Subcutaneous abdominal adipose tissue (tissue), 5 donors: ENCODE results near the gene PROZ.

ENCODE experiments used
- H3K27ac ChIP-seq: one replicate; pipeline ENCODE4 v1.7.0; 2013; ENCODE audit warnings: low read depth, mild to moderate bottlenecking, inconsistent platforms, low read length, moderate library complexity
- H3K27me3 ChIP-seq, 5 donors: one replicate each; pipeline ENCODE4 v1.7.0; 2013; ENCODE audit warnings: low read length in 5 of 5, inconsistent platforms in 1 of 5; ENCODE audit not compliant: control insufficient read depth in 5 of 5, insufficient read depth in 4 of 5
- H3K36me3 ChIP-seq, 5 donors: one replicate each; pipeline ENCODE4 v1.7.0; 2013; ENCODE audit warnings: low read length in 5 of 5; ENCODE audit not compliant: control insufficient read depth in 5 of 5, insufficient read depth in 5 of 5
- H3K4me1 ChIP-seq, 5 donors: one replicate each; pipeline ENCODE4 v1.7.0; 2013; ENCODE audit warnings: low read length in 5 of 5, mild to moderate bottlenecking in 3 of 5, moderate library complexity in 1 of 5; ENCODE audit not compliant: control insufficient read depth in 5 of 5, insufficient read depth in 5 of 5
- H3K4me3 ChIP-seq, 5 donors: one replicate each; pipeline ENCODE4 v1.7.0; 2013; ENCODE audit warnings: low read length in 5 of 5, low read depth in 1 of 5
- H3K9ac ChIP-seq, 5 donors: one replicate each; pipeline ENCODE4 v1.7.0; 2013; ENCODE audit warnings: low read length in 5 of 5, mild to moderate bottlenecking in 4 of 5, moderate library complexity in 3 of 5
- H3K9me3 ChIP-seq, 5 donors: one replicate each; pipeline ENCODE4 v1.7.0; 2013; ENCODE audit warnings: low read length in 5 of 5; ENCODE audit not compliant: control insufficient read depth in 5 of 5
- donor health status: healthy.
- donor health status: healthy.
- donor health status: healthy.
- donor health status: healthy.
- donor health status: healthy.

Gene PROZ

GRCh38 chr13:113141601-113141970 lies 16.9 kb upstream of the PROZ start:
- Histone ChIP-seq H3K9me3 (no peaks in the 10 kb centered on the region), H3K27ac (no peak overlapping the region), H3K27me3 (peaks cover under 1 to 6% (median 3%) of the 10 kb centered on the region in 5 donors), H3K4me3 (no peak overlapping the region), H3K9ac (no peak overlapping the region), H3K36me3 (peaks cover 0 to 4% (median 0%) of the 10 kb centered on the region in 5 donors), H3K4me1 (no peaks in the 10 kb centered on the region)

GRCh38 chr13:113142876-113143275 lies 15.6 kb upstream of the PROZ start:
- peaks cover 0 to 4% (median 0%) of the 10 kb centered on the region in 5 donors for H3K36me3 ChIP-seq
- H3K27ac ChIP-seq = no peak overlapping the region
- H3K9me3 ChIP-seq = no peaks in the 10 kb centered on the region
- peaks cover 0 to 7% (median 6%) of the 10 kb centered on the region in 5 donors for H3K27me3 ChIP-seq
- H3K4me3 ChIP-seq = no peak overlapping the region
- no peak overlapping the region for H3K9ac ChIP-seq
- H3K4me1 ChIP-seq = no peaks in the 10 kb centered on the region

- Histone ChIP-seq H3K4me3 (no peak overlapping the region), H3K27me3 (peaks cover 0 to 7% (median 6%) of the 10 kb centered on the region in 5 donors), H3K9me3 (no peaks in the 10 kb centered on the region), H3K27ac (no peak overlapping the region), H3K36me3 (peaks cover 0 to 4% (median 0%) of the 10 kb centered on the region in 5 donors), H3K4me1 (no peaks in the 10 kb centered on the region), H3K9ac (no peak overlapping the region)
Measured at GRCh38 chr13:113143466-113144254, 14.8 kb upstream of the PROZ start.

GRCh38 chr13:113144255-113144629 lies 14.2 kb upstream of the PROZ start:
- no peak overlapping the region for H3K27ac ChIP-seq
- no peaks in the 10 kb centered on the region for H3K4me1 ChIP-seq
- H3K4me3 ChIP-seq = no peak overlapping the region
- H3K9ac ChIP-seq = no peak overlapping the region
- peaks cover 0 to 4% (median 0%) of the 10 kb centered on the region in 5 donors for H3K36me3 ChIP-seq
- H3K27me3 ChIP-seq = peaks cover 0 to 7% (median 6%) of the 10 kb centered on the region in 5 donors
- H3K9me3 ChIP-seq = no peaks in the 10 kb centered on the region

GRCh38 chr13:113145496-113145895 lies 13.0 kb upstream of the PROZ start:
- no peak overlapping the region for H3K4me3 ChIP-seq
- no peak overlapping the region for H3K9ac ChIP-seq
- peaks cover 0 to 4% (median 0%) of the 10 kb centered on the region in 5 donors for H3K36me3 ChIP-seq
- H3K4me1 ChIP-seq = no peaks in the 10 kb centered on the region
- no peaks in the 10 kb centered on the region for H3K9me3 ChIP-seq
- H3K27me3 ChIP-seq = peaks cover 0 to 7% (median 6%) of the 10 kb centered on the region in 5 donors
- H3K27ac ChIP-seq = no peak overlapping the region

- H3K9ac ChIP-seq = no peak overlapping the region
- H3K36me3 ChIP-seq = peaks cover 0 to 4% (median 0%) of the 10 kb centered on the region in 5 donors
- H3K27ac ChIP-seq = no peak overlapping the region
Measured at GRCh38 chr13:113145911-113146598, 12.4 kb upstream of the PROZ start.

GRCh38 chr13:113146750-113147149 lies 11.7 kb upstream of the PROZ start:
- H3K4me1 ChIP-seq = peaks cover 0 to under 1% (median 0%) of the 10 kb centered on the region in 5 donors

More at GRCh38 chr13:113145911-113146598, 12.4 kb upstream of the PROZ start:
- Histone ChIP-seq H3K4me3 (no peak overlapping the region), H3K4me1 (no peaks in the 10 kb centered on the region), H3K27me3 (peaks cover 0 to 7% (median 6%) of the 10 kb centered on the region in 5 donors), H3K9me3 (no peaks in the 10 kb centered on the region)

GRCh38 chr13:113147206-113147605 lies 11.2 kb upstream of the PROZ start:
- Histone ChIP-seq H3K36me3 (no peaks in the 10 kb centered on the region), H3K9ac (no peak overlapping the region), H3K27me3 (peaks cover 0 to 12% (median 7%) of the 10 kb centered on the region in 5 donors), H3K27ac (no peak overlapping the region), H3K9me3 (no peaks in the 10 kb centered on the region), H3K4me3 (no peak overlapping the region), H3K4me1 (peaks cover 0 to 5% (median 4%) of the 10 kb centered on the region in 5 donors)

More at GRCh38 chr13:113146750-113147149, 11.7 kb upstream of the PROZ start:
- H3K4me3 ChIP-seq = no peak overlapping the region
- no peak overlapping the region for H3K9ac ChIP-seq
- H3K36me3 ChIP-seq = no peaks in the 10 kb centered on the region
- H3K27me3 ChIP-seq = peaks cover 0 to 8% (median 6%) of the 10 kb centered on the region in 5 donors
- no peak overlapping the region for H3K27ac ChIP-seq
- H3K9me3 ChIP-seq = no peaks in the 10 kb centered on the region

GRCh38 chr13:113148407-113148806 lies 10.0 kb upstream of the PROZ start:
- Histone ChIP-seq H3K27ac (no peak overlapping the region), H3K9ac (no peak overlapping the region), H3K36me3 (no peaks in the 10 kb centered on the region), H3K27me3 (peaks cover 0 to 12% (median 7%) of the 10 kb centered on the region in 5 donors), H3K9me3 (no peaks in the 10 kb centered on the region), H3K4me1 (peaks cover 0 to 16% (median 16%) of the 10 kb centered on the region in 5 donors), H3K4me3 (no peak overlapping the region)

- Histone ChIP-seq H3K36me3 (no peaks in the 10 kb centered on the region), H3K9me3 (no peaks in the 10 kb centered on the region), H3K27me3 (peaks cover 0 to 9% (median 7%) of the 10 kb centered on the region in 5 donors), H3K27ac (no peak overlapping the region), H3K9ac (no peak overlapping the region), H3K4me3 (no peak overlapping the region), H3K4me1 (peaks cover 0 to 20% (median 20%) of the 10 kb centered on the region in 5 donors)
Measured at GRCh38 chr13:113148940-113149503, 9.4 kb upstream of the PROZ start.
